Measurements from ENCODE around the gene ISCU.

ISCU gene

DNA sequence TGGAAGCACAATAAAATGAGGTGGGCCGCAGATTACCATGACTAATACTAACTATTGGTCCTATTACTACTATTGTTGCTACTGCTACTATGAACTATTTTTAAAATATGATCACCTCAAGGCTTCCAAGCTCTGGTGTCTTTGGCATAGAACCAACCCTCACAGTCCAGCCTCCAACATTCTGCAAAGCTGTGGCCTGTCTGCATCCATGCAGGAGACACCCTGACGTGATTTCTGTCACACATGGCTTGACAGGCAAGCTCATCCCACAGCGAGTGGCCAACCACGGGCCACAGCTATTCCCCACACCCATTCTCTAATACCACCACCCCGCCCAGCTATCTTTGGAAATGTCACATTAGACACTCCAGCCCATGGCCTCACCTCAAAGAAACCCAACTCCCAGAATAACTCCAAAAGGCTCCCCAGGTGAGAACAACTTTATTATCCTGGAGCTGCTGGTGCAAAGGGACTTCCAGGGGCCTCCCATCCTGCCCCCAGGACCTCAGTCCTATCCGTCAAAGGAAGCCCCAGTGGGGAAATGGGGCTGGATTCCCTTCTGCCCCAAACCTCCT lies 14.4 kb downstream of the ISCU start:
- Histone ChIP-seq H3K9ac (no peak overlapping the region; a peak in 2 of 22 replicates), H3K4me2 (peak overlapping the region; percentile 58 to 75 (median 68); a peak in 21 of 22 replicates), H3K27me3 (no peaks in the 10 kb centered on the region), H3K9me3 (replicated peaks in 1 of 11) (no peaks in the 10 kb centered on the region; a peak in 1 of 22 replicates), H3K27ac (peak overlapping the region in 6 of 11 experiments; percentile 6 to 67 (median 54); a peak in 8 of 22 replicates), H3K36me3 (no peaks in the 10 kb centered on the region), H3K4me1 (peaks cover 54 to 83% (median 70%) of the 10 kb centered on the region in 10 experiments), H3K4me3 (no peak overlapping the region), H4K20me1 (no peaks in the 10 kb centered on the region)
- no peak for TF ChIP-seq Cebpa-rat (IDR thresholded peaks at IDR 0.05)

DNA sequence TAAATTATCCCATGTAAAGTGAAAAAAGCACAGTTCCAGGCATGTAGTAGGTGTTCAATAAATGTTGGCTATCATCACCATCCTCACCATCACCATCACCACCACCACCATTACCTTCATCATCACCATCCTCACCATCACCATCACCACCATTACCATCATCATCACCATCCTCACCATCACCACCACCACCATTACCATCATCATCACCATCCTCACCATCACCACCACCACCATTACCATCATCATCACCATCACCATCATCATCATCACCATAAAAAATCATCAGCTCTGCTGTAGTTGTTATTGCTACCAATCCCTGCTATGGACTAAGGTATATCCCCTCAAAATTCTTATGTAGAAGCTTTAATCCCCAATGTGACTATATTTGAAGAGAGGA lies 15.1 kb downstream of the ISCU start:
- Histone ChIP-seq H3K27ac (peak overlapping the region in 3 of 11 experiments; percentile 6 to 67 (median 65); a peak in 4 of 22 replicates), H3K9ac (no peak overlapping the region), H3K4me2 (peak overlapping the region in 9 of 11 experiments; percentile 58 to 75 (median 68); a peak in 16 of 22 replicates), H3K27me3 (no peaks in the 10 kb centered on the region), H3K4me3 (no peak overlapping the region), H3K36me3 (no peaks in the 10 kb centered on the region), H3K9me3 (replicated peaks in 1 of 11) (no peaks in the 10 kb centered on the region; a peak in 1 of 22 replicates), H3K4me1 (peaks cover 56 to 81% (median 70%) of the 10 kb centered on the region in 10 experiments), H4K20me1 (no peaks in the 10 kb centered on the region)
- TF ChIP-seq Cebpa-rat (IDR thresholded peaks at IDR 0.05), result no peak

DNA sequence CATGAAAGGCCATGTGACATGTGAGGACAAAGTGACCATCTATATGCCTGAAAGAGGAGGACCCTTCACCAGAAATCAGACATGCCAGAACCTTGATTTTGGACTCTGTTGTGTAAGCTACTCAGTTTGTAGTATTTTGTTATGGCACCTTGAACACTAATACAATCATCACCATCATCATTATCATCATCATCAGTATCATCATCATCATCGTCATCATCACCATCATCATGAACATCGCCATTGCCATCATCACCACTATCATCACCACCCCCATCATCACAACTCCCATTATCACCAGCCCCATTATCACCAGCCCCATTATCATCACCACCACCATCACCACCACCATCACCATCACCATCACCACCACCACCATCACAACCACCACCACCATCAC lies 15.9 kb downstream of the ISCU start:
- no peaks in the 10 kb centered on the region for H3K27me3 ChIP-seq
- H3K27ac ChIP-seq, result peak overlapping the region in 1 of 11 experiments; percentile 16; a peak in 1 of 22 replicates
- H4K20me1 ChIP-seq, result no peaks in the 10 kb centered on the region
- no peak for TF ChIP-seq Cebpa-rat (IDR thresholded peaks at IDR 0.05)
- H3K36me3 ChIP-seq, result no peaks in the 10 kb centered on the region
- peaks cover 64 to 81% (median 72%) of the 10 kb centered on the region in 10 experiments for H3K4me1 ChIP-seq
- no peaks in the 10 kb centered on the region; a peak in 1 of 22 replicates for H3K9me3 ChIP-seq (replicated peaks in 1 of 11)
- H3K4me2 ChIP-seq, result peak overlapping the region in 4 of 11 experiments; percentile 1 to 76 (median 68); a peak in 5 of 22 replicates
- H3K4me3 ChIP-seq, result no peak overlapping the region
- H3K9ac ChIP-seq, result no peak overlapping the region

DNA sequence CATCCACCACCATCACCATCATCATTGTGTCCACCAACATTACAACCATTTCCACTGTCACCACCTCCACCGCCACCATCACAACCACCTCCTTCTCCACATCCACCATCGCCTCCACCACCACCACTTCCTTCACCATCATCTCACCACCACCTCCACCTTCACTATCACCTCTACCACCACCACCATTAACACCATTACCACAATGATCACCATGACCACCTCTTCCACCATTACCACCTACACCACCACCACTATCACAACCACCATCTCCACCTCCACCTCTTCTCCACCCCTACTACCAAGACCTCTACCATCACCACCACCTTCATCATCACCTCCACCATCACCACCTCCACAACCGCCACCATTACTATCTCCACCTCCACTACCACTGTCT lies 16.4 kb downstream of the ISCU start:
- H4K20me1 ChIP-seq, result no peaks in the 10 kb centered on the region
- no peak for TF ChIP-seq Cebpa-rat (IDR thresholded peaks at IDR 0.05)
- H3K36me3 ChIP-seq, result no peaks in the 10 kb centered on the region
- peaks cover 65 to 82% (median 73%) of the 10 kb centered on the region in 10 experiments for H3K4me1 ChIP-seq
- no peak overlapping the region for H3K4me3 ChIP-seq
- H3K4me2 ChIP-seq, result peak overlapping the region; percentile 43 to 77 (median 53)
- no peaks in the 10 kb centered on the region for H3K27me3 ChIP-seq
- peak overlapping the region in 1 of 11 experiments; percentile 16; a peak in 2 of 22 replicates for H3K27ac ChIP-seq
- no peak overlapping the region for H3K9ac ChIP-seq
- no peaks in the 10 kb centered on the region; a peak in 1 of 22 replicates for H3K9me3 ChIP-seq (replicated peaks in 1 of 11)

DNA sequence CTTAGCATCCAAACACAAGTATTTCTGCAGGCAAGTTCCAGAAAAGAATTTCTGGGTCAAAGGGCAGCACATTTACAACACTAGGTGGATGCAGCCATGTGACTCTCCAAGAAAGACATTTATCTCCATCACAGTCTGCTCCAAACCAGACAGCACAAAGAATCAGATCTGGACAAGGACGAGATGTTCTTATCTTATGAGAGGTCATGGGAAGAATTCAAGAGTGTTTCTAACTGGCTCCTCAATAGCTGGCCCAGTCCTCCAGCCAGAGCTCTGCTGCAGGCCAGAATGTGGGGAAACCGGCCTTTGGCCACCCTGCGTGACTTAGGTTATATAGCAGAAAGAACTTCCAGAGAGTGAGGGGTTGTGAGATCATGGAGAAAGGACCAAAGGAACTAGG lies 18.1 kb downstream of the ISCU start:
- Histone ChIP-seq H3K4me1 (peaks cover 53 to 70% (median 62%) of the 10 kb centered on the region in 10 experiments), H3K27ac (no peak overlapping the region)
- TF ChIP-seq Cebpa-rat (IDR thresholded peaks at IDR 0.05), result no peak

DNA sequence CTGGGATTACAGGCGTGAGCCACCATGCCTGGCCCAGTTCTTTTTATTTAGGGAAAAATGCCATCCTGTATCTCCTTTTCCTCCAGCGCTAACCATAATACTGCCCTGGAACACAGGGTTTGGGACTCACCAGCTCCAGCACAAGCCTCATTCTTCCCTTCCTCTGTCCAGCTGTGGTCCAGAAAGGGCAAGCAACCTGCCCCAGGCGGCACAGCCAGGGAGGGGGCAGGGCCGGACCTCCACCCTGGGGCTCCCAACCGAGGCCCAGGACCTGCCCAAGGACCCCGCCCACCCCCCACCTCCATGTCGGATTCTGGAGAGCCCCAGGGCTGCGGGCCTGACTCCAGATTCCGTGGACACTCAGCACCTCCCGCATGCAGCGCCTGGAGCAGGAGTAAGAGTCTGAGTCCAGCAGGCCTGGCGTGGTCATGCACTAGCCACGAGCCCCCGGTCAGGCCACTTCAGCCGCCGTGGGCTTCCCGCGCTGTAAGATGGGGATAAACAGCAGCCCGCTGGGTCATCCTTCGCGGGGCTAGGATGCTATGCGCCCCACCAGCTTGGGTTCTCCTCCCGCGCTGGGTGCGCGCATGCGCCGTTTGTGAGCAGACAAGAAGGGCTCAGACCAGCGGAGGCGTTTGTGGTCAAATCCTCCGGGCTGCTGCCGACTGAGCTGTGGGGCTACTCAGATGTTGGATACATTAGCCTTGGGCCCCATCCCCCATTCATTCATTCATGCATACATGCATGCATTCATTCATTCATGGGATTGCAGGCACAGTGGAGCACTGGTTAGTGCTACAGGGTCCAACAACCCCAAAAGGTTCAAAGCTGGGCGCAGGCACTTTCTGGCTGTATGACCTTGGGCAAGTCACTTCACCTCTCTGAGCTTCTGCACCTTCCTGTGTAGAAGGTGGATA lies 19.2 kb downstream of the ISCU start:
- no peak overlapping the region for H3K27ac ChIP-seq
- no peak overlapping the region for H3K4me2 ChIP-seq
- H4K20me1 ChIP-seq, result no peaks in the 10 kb centered on the region
- no peak overlapping the region for H3K9ac ChIP-seq
- H3K36me3 ChIP-seq, result no peaks in the 10 kb centered on the region
- H3K4me3 ChIP-seq, result no peak overlapping the region
- no peaks in the 10 kb centered on the region; a peak in 1 of 22 replicates for H3K9me3 ChIP-seq (replicated peaks in 1 of 11)
- H3K27me3 ChIP-seq, result no peaks in the 10 kb centered on the region
- no peak for TF ChIP-seq Cebpa-rat (IDR thresholded peaks at IDR 0.05)
- peaks cover 43 to 60% (median 51%) of the 10 kb centered on the region in 10 experiments for H3K4me1 ChIP-seq

More for the DNA sequence above, 18.1 kb downstream of the ISCU start:
- Histone ChIP-seq H3K9ac (no peak overlapping the region), H3K27me3 (no peaks in the 10 kb centered on the region), H3K36me3 (no peaks in the 10 kb centered on the region), H4K20me1 (no peaks in the 10 kb centered on the region), H3K4me3 (no peak overlapping the region), H3K9me3 (replicated peaks in 1 of 11) (no peaks in the 10 kb centered on the region; a peak in 1 of 22 replicates), H3K4me2 (peak overlapping the region in 4 of 11 experiments; percentile 43 to 76 (median 55); a peak in 2 of 22 replicates)

DNA sequence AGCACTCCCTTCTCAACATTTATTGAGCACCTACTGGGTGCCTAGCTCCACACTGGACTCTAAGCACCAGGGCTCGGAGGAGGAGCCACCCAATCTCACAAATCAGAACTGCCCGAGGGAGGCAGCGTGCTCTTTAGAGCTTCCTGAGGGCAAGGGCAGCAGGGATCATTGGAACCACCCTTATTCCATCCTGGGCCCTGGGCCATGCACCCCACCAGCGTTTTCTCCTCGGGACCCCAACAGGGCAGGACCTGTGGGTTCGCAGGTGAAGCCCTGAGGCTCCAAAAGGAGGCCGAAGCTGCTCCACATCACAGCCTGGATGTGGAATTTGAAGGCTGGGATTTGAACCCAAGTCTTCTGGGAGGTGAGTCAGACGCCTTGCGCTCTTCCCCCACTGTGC lies 20.1 kb downstream of the ISCU start:
- H3K27ac ChIP-seq, result no peak overlapping the region; a peak in 1 of 22 replicates
- peak overlapping the region; percentile 42 to 79 (median 68) for H3K4me2 ChIP-seq
- no peak overlapping the region for H3K9ac ChIP-seq
- H3K9me3 ChIP-seq (replicated peaks in 1 of 11), result no peaks in the 10 kb centered on the region; a peak in 1 of 22 replicates
- H3K27me3 ChIP-seq, result no peaks in the 10 kb centered on the region
- no peaks in the 10 kb centered on the region for H4K20me1 ChIP-seq
- H3K4me3 ChIP-seq, result no peak overlapping the region
- peaks cover 35 to 52% (median 43%) of the 10 kb centered on the region in 10 experiments for H3K4me1 ChIP-seq
- TF ChIP-seq Cebpa-rat (IDR thresholded peaks at IDR 0.05), result no peak
- H3K36me3 ChIP-seq, result no peaks in the 10 kb centered on the region

GRCh38 chr12:108582978-108583770 lies 20.8 kb downstream of the ISCU start:
- Histone ChIP-seq H4K20me1 (no peaks in the 10 kb centered on the region), H3K9me3 (replicated peaks in 1 of 11) (no peaks in the 10 kb centered on the region; a peak in 1 of 22 replicates), H3K4me2 (peak overlapping the region; percentile 42 to 79 (median 68)), H3K36me3 (no peaks in the 10 kb centered on the region), H3K27me3 (no peaks in the 10 kb centered on the region), H3K4me3 (no peak overlapping the region), H3K9ac (peak overlapping the region in 1 of 11 experiments; percentile 32; a peak in 1 of 22 replicates), H3K4me1 (peaks cover 35 to 48% (median 42%) of the 10 kb centered on the region in 10 experiments), H3K27ac (no peak overlapping the region)
- no peak for TF ChIP-seq Cebpa-rat (IDR thresholded peaks at IDR 0.05)
